Measurements from ENCODE around the gene PRR14L. TPM values are rescaled to one million over a fixed set of nuclear protein-coding genes. Genes with fewer than 3 reads are reported as not detected.
"Not testable (repeated sequence)": the region's sequence is repeated elsewhere in the genome, so short reads cannot be mapped to it uniquely, and the experiment has no call there.

The PRR14L gene
- polyA plus RNA-seq, 1 donor from 2014 or later, result 14.3 TPM

DNA sequence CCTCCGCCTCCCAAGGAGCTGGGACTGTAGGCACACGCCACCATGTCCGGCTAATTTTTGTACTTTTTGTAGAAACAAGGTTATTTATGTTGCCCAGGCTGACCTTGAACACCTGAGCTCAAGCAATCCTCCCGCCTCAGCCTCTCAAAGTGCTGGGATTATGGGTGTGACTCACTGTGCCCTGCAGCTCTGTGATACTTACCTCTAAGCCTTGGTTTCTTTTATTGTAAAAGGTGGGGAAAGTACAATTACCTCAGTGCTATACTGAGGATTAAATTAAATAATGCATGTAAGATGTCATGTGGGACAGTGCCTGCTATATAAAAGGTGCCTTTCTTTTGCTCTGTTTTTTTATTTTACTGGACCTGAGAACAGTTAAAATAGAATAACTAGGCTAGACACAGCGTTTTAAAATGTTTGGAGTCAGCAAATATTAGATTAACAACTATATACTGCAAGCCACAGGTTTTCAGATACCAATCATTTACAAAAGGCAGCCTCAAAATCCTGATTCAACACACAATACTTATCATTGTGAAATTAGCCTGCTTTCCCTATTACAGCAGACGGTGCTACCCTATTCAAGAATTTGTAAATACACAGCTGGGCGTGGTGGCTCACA is 30.0 kb downstream of the PRR14L start:
- H3K4me3 ChIP-seq (ENCODE audit: low read length), result no peak overlapping the region
- no peak overlapping the region for H3K4me2 ChIP-seq (ENCODE audit: low read length)
- no peak overlapping the region for H2AFZ ChIP-seq (ENCODE audit: low read depth, low read length)
- H3K9me2 ChIP-seq (ENCODE audit: insufficient read depth, low read length), result no peaks in the 10 kb centered on the region
- H4K20me1 ChIP-seq (ENCODE audit: insufficient read depth), result no peaks in the 10 kb centered on the region
- no peaks in the 10 kb centered on the region for H3K27me3 ChIP-seq (ENCODE audit: insufficient read depth, low read depth, low read length)
- peaks cover 7% of the 10 kb centered on the region for H3K36me3 ChIP-seq (ENCODE audit: insufficient read depth, low read length)
- no peaks in the 10 kb centered on the region for H3K79me2 ChIP-seq (replicated peaks; ENCODE audit: insufficient read depth, low read length)
- no peak for TF ChIP-seq RAD21 (conservative IDR thresholded peaks at IDR 0.05)
- TF ChIP-seq, protein P1, sequence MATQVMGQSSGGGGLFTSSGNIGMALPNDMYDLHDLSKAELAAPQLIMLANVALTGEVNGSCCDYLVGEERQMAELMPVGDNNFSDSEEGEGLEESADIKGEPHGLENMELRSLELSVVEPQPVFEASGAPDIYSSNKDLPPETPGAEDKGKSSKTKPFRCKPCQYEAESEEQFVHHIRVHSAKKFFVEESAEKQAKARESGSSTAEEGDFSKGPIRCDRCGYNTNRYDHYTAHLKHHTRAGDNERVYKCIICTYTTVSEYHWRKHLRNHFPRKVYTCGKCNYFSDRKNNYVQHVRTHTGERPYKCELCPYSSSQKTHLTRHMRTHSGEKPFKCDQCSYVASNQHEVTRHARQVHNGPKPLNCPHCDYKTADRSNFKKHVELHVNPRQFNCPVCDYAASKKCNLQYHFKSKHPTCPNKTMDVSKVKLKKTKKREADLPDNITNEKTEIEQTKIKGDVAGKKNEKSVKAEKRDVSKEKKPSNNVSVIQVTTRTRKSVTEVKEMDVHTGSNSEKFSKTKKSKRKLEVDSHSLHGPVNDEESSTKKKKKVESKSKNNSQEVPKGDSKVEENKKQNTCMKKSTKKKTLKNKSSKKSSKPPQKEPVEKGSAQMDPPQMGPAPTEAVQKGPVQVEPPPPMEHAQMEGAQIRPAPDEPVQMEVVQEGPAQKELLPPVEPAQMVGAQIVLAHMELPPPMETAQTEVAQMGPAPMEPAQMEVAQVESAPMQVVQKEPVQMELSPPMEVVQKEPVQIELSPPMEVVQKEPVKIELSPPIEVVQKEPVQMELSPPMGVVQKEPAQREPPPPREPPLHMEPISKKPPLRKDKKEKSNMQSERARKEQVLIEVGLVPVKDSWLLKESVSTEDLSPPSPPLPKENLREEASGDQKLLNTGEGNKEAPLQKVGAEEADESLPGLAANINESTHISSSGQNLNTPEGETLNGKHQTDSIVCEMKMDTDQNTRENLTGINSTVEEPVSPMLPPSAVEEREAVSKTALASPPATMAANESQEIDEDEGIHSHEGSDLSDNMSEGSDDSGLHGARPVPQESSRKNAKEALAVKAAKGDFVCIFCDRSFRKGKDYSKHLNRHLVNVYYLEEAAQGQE (IDR thresholded peaks at IDR 0.05; ENCODE audit: borderline replicate concordance), result no peak
- no peak for TF ChIP-seq MXI1 (conservative IDR thresholded peaks at IDR 0.05; ENCODE audit: poor library complexity, severe bottlenecking)
- no peak for TF ChIP-seq EZH2 (IDR thresholded peaks at IDR 0.05; ENCODE audit: borderline replicate concordance, insufficient read depth, low read length, poor library complexity, severe bottlenecking)
- TF ChIP-seq, protein P2, sequence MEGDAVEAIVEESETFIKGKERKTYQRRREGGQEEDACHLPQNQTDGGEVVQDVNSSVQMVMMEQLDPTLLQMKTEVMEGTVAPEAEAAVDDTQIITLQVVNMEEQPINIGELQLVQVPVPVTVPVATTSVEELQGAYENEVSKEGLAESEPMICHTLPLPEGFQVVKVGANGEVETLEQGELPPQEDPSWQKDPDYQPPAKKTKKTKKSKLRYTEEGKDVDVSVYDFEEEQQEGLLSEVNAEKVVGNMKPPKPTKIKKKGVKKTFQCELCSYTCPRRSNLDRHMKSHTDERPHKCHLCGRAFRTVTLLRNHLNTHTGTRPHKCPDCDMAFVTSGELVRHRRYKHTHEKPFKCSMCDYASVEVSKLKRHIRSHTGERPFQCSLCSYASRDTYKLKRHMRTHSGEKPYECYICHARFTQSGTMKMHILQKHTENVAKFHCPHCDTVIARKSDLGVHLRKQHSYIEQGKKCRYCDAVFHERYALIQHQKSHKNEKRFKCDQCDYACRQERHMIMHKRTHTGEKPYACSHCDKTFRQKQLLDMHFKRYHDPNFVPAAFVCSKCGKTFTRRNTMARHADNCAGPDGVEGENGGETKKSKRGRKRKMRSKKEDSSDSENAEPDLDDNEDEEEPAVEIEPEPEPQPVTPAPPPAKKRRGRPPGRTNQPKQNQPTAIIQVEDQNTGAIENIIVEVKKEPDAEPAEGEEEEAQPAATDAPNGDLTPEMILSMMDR (IDR thresholded peaks at IDR 0.05; ENCODE audit: poor library complexity, severe bottlenecking), result no peak
- TF ChIP-seq SMC3 (conservative IDR thresholded peaks at IDR 0.05; ENCODE audit: poor library complexity), result no peak
- no peak for TF ChIP-seq POLR2AphosphoS5 (IDR thresholded peaks at IDR 0.05)
- no peak for TF ChIP-seq TAF1 (IDR thresholded peaks at IDR 0.05; ENCODE audit: low read depth)
- no peak for TF ChIP-seq EP300 (conservative IDR thresholded peaks at IDR 0.05; ENCODE audit: poor library complexity, severe bottlenecking)
- no peak overlapping the region for H3K9ac ChIP-seq (ENCODE audit: low read length)
- H3K27ac ChIP-seq (ENCODE audit: low read length), result no peak overlapping the region
- no peaks in the 10 kb centered on the region for H3F3A ChIP-seq (ENCODE audit: insufficient read depth, low read length, poor library complexity, severe bottlenecking)
- no peaks in the 10 kb centered on the region for H3K9me3 ChIP-seq (ENCODE audit: low read length)

GRCh38 chr22:31715147-31715778 is 34.7 kb downstream of the PRR14L start:
- TF ChIP-seq, protein P2 (IDR thresholded peaks at IDR 0.05; ENCODE audit: poor library complexity, severe bottlenecking), result no peak
- no peak for TF ChIP-seq POLR2AphosphoS5 (IDR thresholded peaks at IDR 0.05)
- TF ChIP-seq EP300 (conservative IDR thresholded peaks at IDR 0.05; ENCODE audit: poor library complexity, severe bottlenecking), result no peak
- no peak for TF ChIP-seq TAF1 (IDR thresholded peaks at IDR 0.05; ENCODE audit: low read depth)
- no peak for TF ChIP-seq EZH2 (IDR thresholded peaks at IDR 0.05; ENCODE audit: borderline replicate concordance, insufficient read depth, low read length, poor library complexity, severe bottlenecking)
- TF ChIP-seq, protein P1 (IDR thresholded peaks at IDR 0.05; ENCODE audit: borderline replicate concordance), result no peak
- TF ChIP-seq MXI1 (conservative IDR thresholded peaks at IDR 0.05; ENCODE audit: poor library complexity, severe bottlenecking), result no peak
- TF ChIP-seq RAD21 (conservative IDR thresholded peaks at IDR 0.05), result no peak
- TF ChIP-seq SMC3 (conservative IDR thresholded peaks at IDR 0.05; ENCODE audit: poor library complexity), result no peak
- Histone ChIP-seq H3F3A (ENCODE audit: insufficient read depth, low read length, poor library complexity, severe bottlenecking) (no peaks in the 10 kb centered on the region), H2AFZ (ENCODE audit: low read depth, low read length) (no peak overlapping the region), H3K4me3 (ENCODE audit: low read length) (no peak overlapping the region), H3K27ac (ENCODE audit: low read length) (no peak overlapping the region), H3K9me2 (ENCODE audit: insufficient read depth, low read length) (no peaks in the 10 kb centered on the region), H3K36me3 (ENCODE audit: insufficient read depth, low read length) (peaks cover 8% of the 10 kb centered on the region), H3K4me2 (ENCODE audit: low read length) (no peak overlapping the region), H3K79me2 (replicated peaks; ENCODE audit: insufficient read depth, low read length) (no peaks in the 10 kb centered on the region), H3K27me3 (ENCODE audit: insufficient read depth, low read depth, low read length) (no peaks in the 10 kb centered on the region), H3K9ac (ENCODE audit: low read length) (no peak overlapping the region), H4K20me1 (ENCODE audit: insufficient read depth) (no peaks in the 10 kb centered on the region), H3K9me3 (ENCODE audit: low read length) (no peaks in the 10 kb centered on the region)

GRCh38 chr22:31711226-31711625 is 38.7 kb downstream of the PRR14L start:
- not testable (repeated sequence) for H4K20me1 ChIP-seq (ENCODE audit: insufficient read depth); H3K27ac ChIP-seq (ENCODE audit: low read length); H3K9me3 ChIP-seq (ENCODE audit: low read length); H3K9me2 ChIP-seq (ENCODE audit: insufficient read depth, low read length); H3F3A ChIP-seq (ENCODE audit: insufficient read depth, low read length, poor library complexity, severe bottlenecking); H3K9ac ChIP-seq (ENCODE audit: low read length); H3K4me2 ChIP-seq (ENCODE audit: low read length); H3K27me3 ChIP-seq (ENCODE audit: insufficient read depth, low read depth, low read length); H3K36me3 ChIP-seq (ENCODE audit: insufficient read depth, low read length); H3K4me3 ChIP-seq (ENCODE audit: low read length); H3K79me2 ChIP-seq (replicated peaks; ENCODE audit: insufficient read depth, low read length); H2AFZ ChIP-seq (ENCODE audit: low read depth, low read length)

Measured in neural cell (in vitro differentiated cells).